Smooth muscle cell of bladder (primary cell): ENCODE results near the gene ZNF474. TPM values are rescaled to one million over a fixed set of nuclear protein-coding genes. Genes with fewer than 3 reads are reported as not detected.

ENCODE experiments used
- total RNA-seq: library from RNA; depleted of rRNA; stranded (reverse); fragments of >200 nt; gene quantifications from 2 replicates; pipeline ENCODE4 v1.2.3, GENCODE V29; 2014

The ZNF474 gene
- under 0.01 and 0.18 TPM in 2 replicates for total RNA-seq

GRCh38 chr5:122129306-122129705 lies at the start of gene ZNF474:
Gene ZNF474, plus strand, starts transcription at chr5:122129546. Its CDS starts 22,445 bp downstream, at chr5:122151991.

Other genes starting within 250 kb of the ZNF474 start
- gene SRFBP1, start 167.6 kb upstream of the ZNF474 start, total RNA-seq = 13.1 and 16.1 TPM in 2 replicates
- 94.2 and 171 TPM in 2 replicates for gene LOX, start 51.3 kb upstream of the ZNF474 start, total RNA-seq
- gene SNCAIP, start 182.7 kb downstream of the ZNF474 start, total RNA-seq = 14.2 and 19.4 TPM in 2 replicates